PC-9 (cell line): ENCODE data around the gene SEC24D.

Experiments used
- EZH2 ChIP-seq: fragments of 200-600 bp; sonication (generic); IDR thresholded peaks from 2 replicates; pipeline ENCODE4 v1.8.0; 2017; ENCODE audit warnings: antibody characterized with exemption, low read depth
- TF ChIP-seq, protein P1 (sequence below): fragments of 200-600 bp; sonication (generic); conservative IDR thresholded peaks from 2 replicates; pipeline ENCODE4 v1.6.1; 2017; ENCODE audit warnings: mixed run types, antibody characterized with exemption, mild to moderate bottlenecking, moderate library complexity

DNA sequence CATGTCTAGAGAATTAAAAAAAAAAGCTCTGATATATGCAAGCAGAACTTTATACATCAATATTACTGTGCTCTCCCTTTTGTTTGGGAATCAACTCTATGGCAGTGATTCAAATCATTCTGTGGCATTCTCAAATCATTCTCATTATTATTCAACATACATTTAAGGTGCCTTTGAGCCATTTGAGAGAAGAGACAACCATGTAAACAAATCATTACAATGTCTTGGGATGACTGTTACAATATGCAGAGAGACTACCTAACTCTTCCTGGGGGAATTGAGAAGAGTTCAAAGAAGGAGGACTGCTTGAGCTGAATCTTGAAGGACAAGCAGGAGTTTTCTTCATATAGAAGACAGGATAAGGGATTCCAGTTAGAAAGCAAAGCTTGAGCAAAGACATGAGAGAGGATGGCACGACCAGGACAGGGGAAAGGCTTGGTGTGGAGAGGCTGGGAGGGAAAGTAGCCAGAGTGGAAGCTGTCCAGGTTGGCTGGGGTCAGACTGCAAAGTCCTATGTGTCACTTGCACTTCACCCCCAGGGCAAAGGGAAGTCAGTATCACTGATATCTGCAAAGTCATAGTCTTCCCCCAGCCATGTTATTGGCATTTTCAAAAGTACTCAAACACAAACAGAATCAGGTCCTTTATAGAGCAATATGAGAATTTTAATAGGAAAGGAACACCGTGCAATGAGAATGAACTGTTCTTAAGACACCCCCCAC is 9.0 kb downstream of the SEC24D start:
- TF ChIP-seq, protein P1, sequence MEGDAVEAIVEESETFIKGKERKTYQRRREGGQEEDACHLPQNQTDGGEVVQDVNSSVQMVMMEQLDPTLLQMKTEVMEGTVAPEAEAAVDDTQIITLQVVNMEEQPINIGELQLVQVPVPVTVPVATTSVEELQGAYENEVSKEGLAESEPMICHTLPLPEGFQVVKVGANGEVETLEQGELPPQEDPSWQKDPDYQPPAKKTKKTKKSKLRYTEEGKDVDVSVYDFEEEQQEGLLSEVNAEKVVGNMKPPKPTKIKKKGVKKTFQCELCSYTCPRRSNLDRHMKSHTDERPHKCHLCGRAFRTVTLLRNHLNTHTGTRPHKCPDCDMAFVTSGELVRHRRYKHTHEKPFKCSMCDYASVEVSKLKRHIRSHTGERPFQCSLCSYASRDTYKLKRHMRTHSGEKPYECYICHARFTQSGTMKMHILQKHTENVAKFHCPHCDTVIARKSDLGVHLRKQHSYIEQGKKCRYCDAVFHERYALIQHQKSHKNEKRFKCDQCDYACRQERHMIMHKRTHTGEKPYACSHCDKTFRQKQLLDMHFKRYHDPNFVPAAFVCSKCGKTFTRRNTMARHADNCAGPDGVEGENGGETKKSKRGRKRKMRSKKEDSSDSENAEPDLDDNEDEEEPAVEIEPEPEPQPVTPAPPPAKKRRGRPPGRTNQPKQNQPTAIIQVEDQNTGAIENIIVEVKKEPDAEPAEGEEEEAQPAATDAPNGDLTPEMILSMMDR = no peak
- TF ChIP-seq EZH2 = no peak
